ENCODE data around the gene ZIC3.

- TF ChIP-seq POLR2AphosphoS5 (IDR thresholded peaks at IDR 0.05; ENCODE audit: borderline replicate concordance, low read depth, low read length) (no peak), EZH2 (IDR thresholded peaks at IDR 0.05) (no peak), FOXP2 (optimal IDR thresholded peaks at IDR 0.05; ENCODE audit: control extremely low read depth, extremely low read length, insufficient read depth) (no peak)
Measured at GRCh38 chrX:137549073-137549472, 16.9 kb upstream of the ZIC3 start.
